Astrocyte of the cerebellum (primary cell): ENCODE results near the gene MTERF4.

Experiments used
- DNase-seq: peaks from one replicate; pipeline ENCODE4 v3.0.0-alpha.2; 2011; ENCODE audit warnings: low read depth
- H3K4me3 ChIP-seq: 2 replicates; pipeline ENCODE4 v1.5.1; 2011; ENCODE audit warnings: mild to moderate bottlenecking, low read depth, low read length, moderate library complexity
- in situ Hi-C: cut with HindIII; loops from 2 replicates; pipeline ENCODE4 v1.10.0; 2017; ENCODE audit warnings: low sequenced_read_pairs
- TF ChIP-seq, protein P1 (sequence below): IDR thresholded peaks from 2 replicates; pipeline ENCODE4 v1.5.1; 2012; ENCODE audit warnings: low read length, low read depth, moderate library complexity, mild to moderate bottlenecking; ENCODE audit errors: missing control alignments

Gene MTERF4

DNA sequence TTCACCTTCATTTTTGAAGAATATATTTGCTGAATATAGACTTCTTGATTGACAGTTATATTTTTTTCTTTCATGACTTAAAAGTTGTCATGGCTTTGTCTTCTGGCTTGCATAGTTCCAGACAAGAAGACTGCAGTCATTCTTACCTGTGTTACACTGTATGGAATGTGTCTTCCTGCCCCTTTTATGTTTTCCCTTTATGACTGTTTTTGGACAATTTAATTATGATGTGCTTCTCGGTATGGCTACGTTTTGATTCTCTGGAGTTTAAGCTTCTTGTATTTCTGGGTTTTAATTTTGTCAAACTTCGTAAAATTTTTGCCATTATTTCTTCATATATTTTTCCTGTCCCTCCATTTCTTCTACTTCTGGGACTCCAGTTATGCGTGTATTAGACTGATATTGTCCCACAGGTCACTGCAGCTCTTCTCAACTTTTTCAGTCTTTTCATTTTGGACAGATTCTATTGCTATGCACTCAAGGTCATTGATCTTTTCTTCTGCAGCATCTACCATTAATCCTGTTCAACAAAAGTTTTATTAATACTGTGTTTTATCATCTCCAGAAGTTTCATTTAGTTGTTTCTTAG lies 17.1 kb downstream of the MTERF4 start:
- no peak overlapping the region for H3K4me3 ChIP-seq
- in situ Hi-C loops: loop anchor here (5.0 to 25.0 kb wide), 2 partner anchors 148 to 238 kb away; no protein-coding TSS in a partner anchor
- DNase-seq: no peak
- TF ChIP-seq, protein P1, sequence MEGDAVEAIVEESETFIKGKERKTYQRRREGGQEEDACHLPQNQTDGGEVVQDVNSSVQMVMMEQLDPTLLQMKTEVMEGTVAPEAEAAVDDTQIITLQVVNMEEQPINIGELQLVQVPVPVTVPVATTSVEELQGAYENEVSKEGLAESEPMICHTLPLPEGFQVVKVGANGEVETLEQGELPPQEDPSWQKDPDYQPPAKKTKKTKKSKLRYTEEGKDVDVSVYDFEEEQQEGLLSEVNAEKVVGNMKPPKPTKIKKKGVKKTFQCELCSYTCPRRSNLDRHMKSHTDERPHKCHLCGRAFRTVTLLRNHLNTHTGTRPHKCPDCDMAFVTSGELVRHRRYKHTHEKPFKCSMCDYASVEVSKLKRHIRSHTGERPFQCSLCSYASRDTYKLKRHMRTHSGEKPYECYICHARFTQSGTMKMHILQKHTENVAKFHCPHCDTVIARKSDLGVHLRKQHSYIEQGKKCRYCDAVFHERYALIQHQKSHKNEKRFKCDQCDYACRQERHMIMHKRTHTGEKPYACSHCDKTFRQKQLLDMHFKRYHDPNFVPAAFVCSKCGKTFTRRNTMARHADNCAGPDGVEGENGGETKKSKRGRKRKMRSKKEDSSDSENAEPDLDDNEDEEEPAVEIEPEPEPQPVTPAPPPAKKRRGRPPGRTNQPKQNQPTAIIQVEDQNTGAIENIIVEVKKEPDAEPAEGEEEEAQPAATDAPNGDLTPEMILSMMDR: no peak

- H3K4me3 ChIP-seq: no peak overlapping the region
- in situ Hi-C loops: loop anchor here (5.0 to 25.0 kb wide), 2 partner anchors 146 to 236 kb away; no protein-coding TSS in a partner anchor
- no peak for DNase-seq
- TF ChIP-seq, protein P1: no peak
These were observed 19.0 kb downstream of the MTERF4 start for GRCh38 chr2:241083091-241083415.

GRCh38 chr2:241082341-241083090 lies 19.6 kb downstream of the MTERF4 start:
- in situ Hi-C loops: loop anchor here (5.0 to 25.0 kb wide), 2 partner anchors 145 to 235 kb away; no protein-coding TSS in a partner anchor
- no peak for DNase-seq
- H3K4me3 ChIP-seq: no peak overlapping the region
- TF ChIP-seq, protein P1: no peak

- DNase-seq: no peak
- in situ Hi-C loops: loop anchor here (5.0 to 25.0 kb wide), 2 partner anchors 144 to 234 kb away; no protein-coding TSS in a partner anchor
- TF ChIP-seq, protein P1: no peak
- H3K4me3 ChIP-seq: no peak overlapping the region
These were observed 20.3 kb downstream of the MTERF4 start for GRCh38 chr2:241081643-241082340.

- in situ Hi-C loops: loop anchor here (5.0 to 25.0 kb wide), 2 partner anchors 144 to 234 kb away; no protein-coding TSS in a partner anchor
- no peak overlapping the region for H3K4me3 ChIP-seq
- no peak for DNase-seq
- TF ChIP-seq, protein P1: no peak
These were observed 20.9 kb downstream of the MTERF4 start for GRCh38 chr2:241081190-241081642.
